ENCODE measurements around the gene BANF1.

DNA sequence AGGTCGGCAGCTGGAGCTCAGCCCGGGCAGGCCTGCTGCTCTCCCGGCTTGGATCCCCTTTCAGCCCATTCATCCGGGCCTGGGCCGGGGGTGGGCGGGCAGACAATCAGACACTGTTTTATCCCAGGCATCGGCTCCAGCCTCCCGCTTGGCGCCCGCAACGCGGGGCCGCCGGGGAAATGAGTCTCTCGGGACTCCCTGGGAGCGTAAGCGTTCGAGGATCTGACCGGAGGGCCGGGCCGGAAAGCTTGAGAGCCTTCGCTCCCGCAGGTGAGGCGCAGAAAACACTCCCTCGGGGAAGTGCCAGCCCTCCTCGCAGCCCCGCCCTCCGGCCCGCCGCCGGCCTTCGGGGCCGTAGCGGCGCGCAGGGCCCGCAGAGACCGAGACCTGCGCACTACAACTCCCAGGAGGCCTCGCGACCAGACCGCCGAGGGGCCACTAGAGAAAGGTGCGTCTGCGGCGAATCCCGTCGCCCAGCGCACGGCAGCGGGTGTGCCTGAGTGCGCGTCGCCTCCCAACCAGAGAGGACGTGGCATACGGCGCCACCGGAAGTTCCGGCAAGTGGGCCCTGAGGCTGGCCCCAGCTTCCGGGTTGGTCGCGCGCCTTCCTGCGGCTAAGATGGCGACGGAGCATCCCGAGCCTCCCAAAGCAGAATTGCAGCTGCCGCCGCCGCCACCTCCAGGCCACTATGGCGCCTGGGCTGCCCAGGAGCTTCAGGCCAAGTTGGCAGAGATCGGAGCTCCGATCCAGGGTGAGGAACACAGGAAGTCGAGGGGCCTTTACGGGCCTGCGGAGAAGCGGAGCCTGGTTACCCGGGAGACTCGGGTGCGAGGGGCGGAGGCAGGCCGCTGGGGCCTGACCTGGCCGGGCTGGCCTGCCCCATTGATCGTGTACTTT lies 49.7 kb downstream of the BANF1 start, which contains the start of gene SF3B2:
- TF ChIP-seq POLR2AphosphoS5 (IDR thresholded peaks at IDR 0.05; ENCODE audit: low read depth, low read length) (peak; percentile 81), POLR2A (IDR thresholded peaks at IDR 0.05; ENCODE audit: low read depth, low read length) (peak; percentile 96), TAF1 (IDR thresholded peaks at IDR 0.05; ENCODE audit: borderline replicate concordance, low read depth, low read length) (peak; percentile 95)
